IPS-20b (cell line): Measurements from ENCODE around the gene BCORL1.

Experiments used
- H3K27ac ChIP-seq: one replicate; pipeline ENCODE4 v1.5.1; 2013; ENCODE audit warnings: low read length
- H3K27me3 ChIP-seq: 2 replicates; pipeline ENCODE4 v1.6.1; 2013; ENCODE audit warnings: mild to moderate bottlenecking, low read length, inconsistent platforms; ENCODE audit not compliant: insufficient read depth
- H3K36me3 ChIP-seq: 2 replicates; pipeline ENCODE4 v1.6.1; 2013; ENCODE audit warnings: low read depth, mild to moderate bottlenecking, inconsistent platforms, low read length, moderate library complexity; ENCODE audit not compliant: insufficient read depth
- H3K4me1 ChIP-seq: 2 replicates; pipeline ENCODE4 v1.6.1; 2013; ENCODE audit warnings: mild to moderate bottlenecking, control low read depth, inconsistent platforms, low read length, moderate library complexity; ENCODE audit not compliant: insufficient read depth
- H3K4me3 ChIP-seq: 2 replicates; pipeline ENCODE4 v1.5.1; 2013; ENCODE audit warnings: mild to moderate bottlenecking, low read length, inconsistent platforms
- H3K9ac ChIP-seq: 2 replicates; pipeline ENCODE4 v1.6.1; 2013; ENCODE audit warnings: low read depth, mild to moderate bottlenecking, inconsistent platforms, low read length, moderate library complexity
- H3K9me3 ChIP-seq: 2 replicates; pipeline ENCODE4 v1.6.1; 2013; ENCODE audit warnings: mild to moderate bottlenecking, low read depth, low read length, inconsistent platforms; ENCODE audit not compliant: insufficient read depth

BCORL1 gene, protein sequence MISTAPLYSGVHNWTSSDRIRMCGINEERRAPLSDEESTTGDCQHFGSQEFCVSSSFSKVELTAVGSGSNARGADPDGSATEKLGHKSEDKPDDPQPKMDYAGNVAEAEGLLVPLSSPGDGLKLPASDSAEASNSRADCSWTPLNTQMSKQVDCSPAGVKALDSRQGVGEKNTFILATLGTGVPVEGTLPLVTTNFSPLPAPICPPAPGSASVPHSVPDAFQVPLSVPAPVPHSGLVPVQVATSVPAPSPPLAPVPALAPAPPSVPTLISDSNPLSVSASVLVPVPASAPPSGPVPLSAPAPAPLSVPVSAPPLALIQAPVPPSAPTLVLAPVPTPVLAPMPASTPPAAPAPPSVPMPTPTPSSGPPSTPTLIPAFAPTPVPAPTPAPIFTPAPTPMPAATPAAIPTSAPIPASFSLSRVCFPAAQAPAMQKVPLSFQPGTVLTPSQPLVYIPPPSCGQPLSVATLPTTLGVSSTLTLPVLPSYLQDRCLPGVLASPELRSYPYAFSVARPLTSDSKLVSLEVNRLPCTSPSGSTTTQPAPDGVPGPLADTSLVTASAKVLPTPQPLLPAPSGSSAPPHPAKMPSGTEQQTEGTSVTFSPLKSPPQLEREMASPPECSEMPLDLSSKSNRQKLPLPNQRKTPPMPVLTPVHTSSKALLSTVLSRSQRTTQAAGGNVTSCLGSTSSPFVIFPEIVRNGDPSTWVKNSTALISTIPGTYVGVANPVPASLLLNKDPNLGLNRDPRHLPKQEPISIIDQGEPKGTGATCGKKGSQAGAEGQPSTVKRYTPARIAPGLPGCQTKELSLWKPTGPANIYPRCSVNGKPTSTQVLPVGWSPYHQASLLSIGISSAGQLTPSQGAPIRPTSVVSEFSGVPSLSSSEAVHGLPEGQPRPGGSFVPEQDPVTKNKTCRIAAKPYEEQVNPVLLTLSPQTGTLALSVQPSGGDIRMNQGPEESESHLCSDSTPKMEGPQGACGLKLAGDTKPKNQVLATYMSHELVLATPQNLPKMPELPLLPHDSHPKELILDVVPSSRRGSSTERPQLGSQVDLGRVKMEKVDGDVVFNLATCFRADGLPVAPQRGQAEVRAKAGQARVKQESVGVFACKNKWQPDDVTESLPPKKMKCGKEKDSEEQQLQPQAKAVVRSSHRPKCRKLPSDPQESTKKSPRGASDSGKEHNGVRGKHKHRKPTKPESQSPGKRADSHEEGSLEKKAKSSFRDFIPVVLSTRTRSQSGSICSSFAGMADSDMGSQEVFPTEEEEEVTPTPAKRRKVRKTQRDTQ (N-terminal part only)

DNA sequence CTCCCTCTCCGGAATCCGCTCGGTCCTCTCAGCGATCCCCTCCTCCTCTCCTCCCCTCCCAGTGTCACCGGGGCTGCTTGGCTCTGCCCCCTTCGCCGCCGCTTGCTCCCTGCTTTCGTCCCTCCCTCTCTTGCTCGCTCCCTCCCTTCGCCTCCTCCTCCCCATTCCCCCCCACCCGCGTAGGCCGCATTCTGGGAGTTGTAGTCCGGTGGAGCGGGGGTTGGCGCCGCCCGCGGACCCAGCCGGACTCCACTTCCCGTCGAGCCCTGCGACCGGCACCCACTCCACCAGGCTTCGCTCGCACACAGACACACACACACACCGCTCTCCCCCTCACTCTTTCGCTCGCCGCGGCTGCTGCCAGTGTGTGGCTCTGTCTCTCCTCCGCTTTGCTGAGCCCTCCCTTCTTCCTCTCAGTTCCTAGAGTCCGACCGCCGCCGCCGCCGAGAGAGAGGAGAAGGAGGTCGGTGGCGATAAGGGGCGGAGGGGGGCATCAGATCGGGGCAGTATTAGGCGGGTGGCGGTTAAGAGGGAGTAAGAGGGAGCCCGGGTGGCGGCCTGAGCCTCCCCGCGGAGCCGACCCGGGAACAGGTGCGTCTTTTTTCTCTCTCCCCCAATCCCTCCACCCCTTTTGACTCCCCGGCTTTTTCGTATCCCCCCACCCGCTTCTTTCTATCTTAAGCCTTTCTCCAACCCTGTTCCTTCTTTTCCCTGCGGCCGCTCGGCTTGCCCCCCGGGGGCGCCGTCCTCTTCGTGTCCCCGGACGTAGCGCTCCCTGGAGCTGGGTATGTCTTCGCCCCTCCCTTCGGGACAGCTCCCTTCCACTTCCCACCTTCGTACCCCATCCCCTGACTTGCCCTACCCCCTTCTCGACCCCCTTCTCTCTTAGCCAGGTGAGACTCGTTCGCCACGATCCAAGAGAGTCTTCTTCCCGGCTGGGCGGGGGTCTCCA is at the start of gene BCORL1:
BCORL1 (plus strand) TSS at position 336 of the 952 bp plus-strand sequence. CDS start 22,597 bp downstream, outside the sequence.
- Histone ChIP-seq H3K4me3 (peak within 1 kb of the TSS; percentile 59), H3K4me1 (no peaks in the 10 kb centered on the region), H3K27me3 (peaks cover 64% of the 10 kb centered on the region), H3K9ac (no peak within 1 kb of the TSS; the same call in 1 of the 2 replicates), H3K27ac (no peak within 1 kb of the TSS), H3K9me3 (no peaks in the 10 kb centered on the region), H3K36me3 (no peaks in the 10 kb centered on the region)

DNA sequence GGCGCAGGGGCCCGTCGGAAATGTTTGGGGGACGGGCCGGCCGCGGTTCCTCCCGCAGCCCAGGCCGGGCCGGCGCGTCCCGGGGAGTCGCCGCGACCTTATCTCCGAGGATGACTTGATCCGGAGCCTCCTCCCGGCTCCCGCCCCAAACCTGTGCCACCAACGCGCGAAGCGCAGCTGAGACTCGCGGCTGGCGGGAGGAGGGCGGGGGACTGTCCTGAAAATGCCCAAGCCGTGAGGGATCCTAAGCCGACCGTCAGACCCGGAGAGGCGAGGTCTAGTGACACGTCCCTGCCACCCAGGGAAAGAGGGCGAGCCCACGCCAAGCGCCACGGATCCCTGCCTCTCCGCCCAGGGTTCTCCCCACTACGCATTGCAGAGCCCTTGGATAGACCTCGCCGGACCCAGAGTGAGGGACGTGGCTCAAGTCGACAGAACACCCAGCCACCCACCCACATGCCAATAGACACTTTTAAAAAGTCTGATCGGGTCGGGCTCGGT is 49.6 kb upstream of the BCORL1 start:
- H3K4me3 ChIP-seq = peak overlapping the region; percentile 22; the same call in 1 of the 2 replicates
- peaks cover 53% of the 10 kb centered on the region for H3K27me3 ChIP-seq
- no peaks in the 10 kb centered on the region for H3K4me1 ChIP-seq
- no peak overlapping the region for H3K27ac ChIP-seq
- H3K9me3 ChIP-seq = no peaks in the 10 kb centered on the region
- peaks cover 14% of the 10 kb centered on the region; the same call in 1 of the 2 replicates for H3K36me3 ChIP-seq
- H3K9ac ChIP-seq = no peak overlapping the region

DNA sequence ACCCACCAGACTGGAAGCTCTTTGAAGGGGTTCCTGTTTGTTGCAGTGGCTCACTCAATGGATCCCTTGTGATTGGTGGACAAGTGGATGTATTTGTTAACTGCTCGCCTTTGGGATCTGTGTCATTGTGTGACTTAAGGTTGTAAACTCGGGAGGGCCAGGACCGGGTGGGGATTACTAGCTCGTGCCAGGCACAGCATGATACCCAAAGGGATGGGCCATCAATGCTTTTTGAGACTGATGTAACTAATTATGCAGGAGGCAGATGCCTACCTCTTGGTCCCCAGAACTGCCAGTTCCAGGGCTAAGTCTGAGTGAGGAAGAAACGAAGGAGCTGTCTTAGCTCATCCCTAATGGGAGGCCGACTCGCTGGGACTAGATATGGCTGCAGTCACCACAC is 48.7 kb upstream of the BCORL1 start:
- no peaks in the 10 kb centered on the region for H3K9me3 ChIP-seq
- H3K27me3 ChIP-seq = peaks cover 61% of the 10 kb centered on the region
- H3K9ac ChIP-seq = no peak overlapping the region
- no peak overlapping the region for H3K27ac ChIP-seq
- H3K4me3 ChIP-seq = no peak overlapping the region
- peaks cover 11% of the 10 kb centered on the region; the same call in 1 of the 2 replicates for H3K36me3 ChIP-seq
- no peaks in the 10 kb centered on the region for H3K4me1 ChIP-seq

DNA sequence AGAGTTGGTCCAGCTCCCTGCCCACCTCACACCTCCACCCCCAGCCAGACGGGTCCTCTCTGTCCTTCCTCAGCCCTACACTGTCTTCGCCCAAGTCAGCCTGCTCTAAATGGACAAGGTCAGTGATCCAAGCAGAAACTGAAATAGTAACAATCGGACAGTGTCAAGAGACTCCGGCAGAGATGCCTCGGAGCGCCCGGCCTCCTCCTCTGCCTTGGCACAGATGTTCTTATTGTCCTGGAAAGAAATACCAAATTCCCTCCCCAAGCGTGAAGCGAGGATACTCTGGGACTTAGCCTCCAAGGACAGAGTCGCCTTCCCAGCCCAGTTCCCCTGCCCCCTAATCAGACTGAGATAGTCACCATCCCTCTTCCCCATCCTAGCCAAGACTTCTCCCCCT is 48.0 kb upstream of the BCORL1 start:
- Histone ChIP-seq H3K36me3 (peaks cover 3% of the 10 kb centered on the region; the same call in 1 of the 2 replicates), H3K27me3 (peaks cover 68% of the 10 kb centered on the region), H3K27ac (no peak overlapping the region), H3K9ac (no peak overlapping the region), H3K9me3 (no peaks in the 10 kb centered on the region), H3K4me3 (no peak overlapping the region), H3K4me1 (no peaks in the 10 kb centered on the region)

- Histone ChIP-seq H3K27me3 (peaks cover 73% of the 10 kb centered on the region), H3K4me3 (no peak overlapping the region)
Measured at GRCh38 chrX:129934952-129935351, 47.5 kb upstream of the BCORL1 start.

DNA sequence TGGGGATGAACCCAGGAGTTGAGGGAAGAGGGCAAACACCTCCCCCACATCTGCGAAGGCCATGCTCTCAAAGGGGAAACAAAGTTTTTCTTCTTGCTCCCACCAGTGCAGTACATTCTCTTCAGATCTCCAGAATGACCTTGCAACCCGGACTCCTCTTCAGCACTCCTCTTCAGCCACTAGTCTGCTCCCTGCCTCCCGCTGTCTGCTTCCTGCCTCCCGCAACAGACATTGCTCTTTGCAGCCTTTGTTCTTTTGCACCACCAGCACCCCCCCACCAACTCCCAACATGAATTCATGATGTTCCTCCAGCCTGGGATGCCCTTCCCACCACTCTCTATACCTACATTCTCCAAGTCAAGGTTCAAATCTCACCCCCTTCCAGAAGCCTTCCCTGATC is 44.4 kb upstream of the BCORL1 start:
- peaks cover 77% of the 10 kb centered on the region for H3K27me3 ChIP-seq
- H3K36me3 ChIP-seq = no peaks in the 10 kb centered on the region
- H3K4me3 ChIP-seq = no peak overlapping the region
- no peaks in the 10 kb centered on the region for H3K4me1 ChIP-seq
- no peaks in the 10 kb centered on the region for H3K9me3 ChIP-seq
- no peak overlapping the region for H3K9ac ChIP-seq
- H3K27ac ChIP-seq = no peak overlapping the region

More at GRCh38 chrX:129934952-129935351, 47.5 kb upstream of the BCORL1 start:
- H3K9ac ChIP-seq = no peak overlapping the region
- no peaks in the 10 kb centered on the region for H3K36me3 ChIP-seq
- no peaks in the 10 kb centered on the region for H3K4me1 ChIP-seq
- H3K9me3 ChIP-seq = no peaks in the 10 kb centered on the region
- no peak overlapping the region for H3K27ac ChIP-seq

- no peak overlapping the region for H3K4me3 ChIP-seq
- H3K27ac ChIP-seq = no peak overlapping the region
- no peaks in the 10 kb centered on the region for H3K36me3 ChIP-seq
- H3K4me1 ChIP-seq = no peaks in the 10 kb centered on the region
- no peaks in the 10 kb centered on the region for H3K9me3 ChIP-seq
- no peak overlapping the region for H3K9ac ChIP-seq
- peaks cover 58% of the 10 kb centered on the region for H3K27me3 ChIP-seq
Measured at GRCh38 chrX:129939986-129940385, 42.4 kb upstream of the BCORL1 start.

- H3K27ac ChIP-seq = no peak overlapping the region
- no peak overlapping the region for H3K4me3 ChIP-seq
- H3K36me3 ChIP-seq = no peaks in the 10 kb centered on the region
- H3K27me3 ChIP-seq = peaks cover 51% of the 10 kb centered on the region
- no peaks in the 10 kb centered on the region for H3K4me1 ChIP-seq
- no peak overlapping the region for H3K9ac ChIP-seq
- H3K9me3 ChIP-seq = no peaks in the 10 kb centered on the region
Measured at GRCh38 chrX:129940721-129941120, 41.7 kb upstream of the BCORL1 start.

GRCh38 chrX:129945131-129945530 is 37.3 kb upstream of the BCORL1 start:
- Histone ChIP-seq H3K27me3 (peaks cover 9% of the 10 kb centered on the region), H3K4me1 (no peaks in the 10 kb centered on the region), H3K36me3 (no peaks in the 10 kb centered on the region), H3K27ac (no peak overlapping the region), H3K9me3 (no peaks in the 10 kb centered on the region), H3K9ac (no peak overlapping the region), H3K4me3 (no peak overlapping the region)

- Histone ChIP-seq H3K4me1 (peaks cover 5% of the 10 kb centered on the region; the same call in 1 of the 2 replicates), H3K27me3 (peaks cover 67% of the 10 kb centered on the region), H3K27ac (no peak overlapping the region), H3K36me3 (no peaks in the 10 kb centered on the region), H3K4me3 (peak overlapping the region; percentile 60), H3K9ac (no peak overlapping the region; the same call in 1 of the 2 replicates), H3K9me3 (no peaks in the 10 kb centered on the region)
Measured at GRCh38 chrX:129953334-129953648, 29.1 kb upstream of the BCORL1 start.
